OCI-LY3 (cell line): Measurements from ENCODE around the gene GCKR.

Experiments
- EZH2phosphoT487 ChIP-seq: fragments of 200-600 bp; shearing (Covaris generic); IDR thresholded peaks from 2 replicates; pipeline ENCODE4 v1.6.1; 2018; ENCODE audit warnings: antibody characterized with exemption, mixed run types, low read depth
- TF ChIP-seq, protein P1 (sequence below): fragments of 200-600, 300-600 bp; sonication (generic); IDR thresholded peaks from 2 replicates; pipeline ENCODE4 v1.5.1; 2014; ENCODE audit warnings: antibody characterized with exemption, low read length, low read depth

DNA sequence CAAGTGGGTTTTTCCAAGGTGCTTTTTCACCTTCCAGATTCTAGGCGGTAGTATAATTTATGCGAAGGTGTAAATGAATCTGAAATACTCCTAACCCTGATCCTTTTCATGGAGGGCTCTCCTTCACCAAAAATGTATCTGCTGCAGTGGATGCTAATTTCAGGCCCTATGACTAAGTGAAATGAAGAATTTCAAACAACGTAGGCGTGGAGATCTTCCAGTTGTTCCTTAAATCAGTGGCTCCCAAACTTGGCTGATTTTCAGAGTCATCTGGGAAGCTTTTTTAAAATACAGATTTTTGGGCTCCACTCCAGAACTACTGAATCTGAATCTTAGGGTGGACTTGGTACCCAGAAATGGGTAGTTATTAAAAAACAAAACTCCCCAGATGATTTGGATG is 5.5 kb downstream of the GCKR start:
- TF ChIP-seq, protein P1, sequence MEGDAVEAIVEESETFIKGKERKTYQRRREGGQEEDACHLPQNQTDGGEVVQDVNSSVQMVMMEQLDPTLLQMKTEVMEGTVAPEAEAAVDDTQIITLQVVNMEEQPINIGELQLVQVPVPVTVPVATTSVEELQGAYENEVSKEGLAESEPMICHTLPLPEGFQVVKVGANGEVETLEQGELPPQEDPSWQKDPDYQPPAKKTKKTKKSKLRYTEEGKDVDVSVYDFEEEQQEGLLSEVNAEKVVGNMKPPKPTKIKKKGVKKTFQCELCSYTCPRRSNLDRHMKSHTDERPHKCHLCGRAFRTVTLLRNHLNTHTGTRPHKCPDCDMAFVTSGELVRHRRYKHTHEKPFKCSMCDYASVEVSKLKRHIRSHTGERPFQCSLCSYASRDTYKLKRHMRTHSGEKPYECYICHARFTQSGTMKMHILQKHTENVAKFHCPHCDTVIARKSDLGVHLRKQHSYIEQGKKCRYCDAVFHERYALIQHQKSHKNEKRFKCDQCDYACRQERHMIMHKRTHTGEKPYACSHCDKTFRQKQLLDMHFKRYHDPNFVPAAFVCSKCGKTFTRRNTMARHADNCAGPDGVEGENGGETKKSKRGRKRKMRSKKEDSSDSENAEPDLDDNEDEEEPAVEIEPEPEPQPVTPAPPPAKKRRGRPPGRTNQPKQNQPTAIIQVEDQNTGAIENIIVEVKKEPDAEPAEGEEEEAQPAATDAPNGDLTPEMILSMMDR = no peak
- TF ChIP-seq EZH2phosphoT487 = no peak
